ENCODE measurements around the gene CX3CR1.

DNA sequence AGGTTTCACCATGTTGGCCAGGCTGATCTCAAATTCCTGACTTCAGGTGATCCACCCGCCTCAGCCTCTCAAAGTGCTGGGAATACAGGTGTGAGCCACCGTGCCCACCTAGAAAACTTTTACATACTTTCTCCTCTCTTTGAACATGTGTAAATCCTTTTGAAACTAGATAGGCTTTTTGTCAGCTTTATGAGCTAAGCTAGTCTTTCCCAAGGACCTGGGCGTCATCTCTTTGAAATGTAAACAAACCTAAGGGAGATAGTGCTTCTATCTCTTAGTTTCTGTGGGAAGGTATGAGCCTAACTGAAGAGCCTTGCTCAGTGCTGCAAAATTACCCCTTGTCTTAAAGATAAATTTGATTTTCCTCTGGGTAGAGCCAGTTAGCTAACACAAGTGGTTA is 4.8 kb downstream of the CX3CR1 start:
- TF ChIP-seq, protein P1, sequence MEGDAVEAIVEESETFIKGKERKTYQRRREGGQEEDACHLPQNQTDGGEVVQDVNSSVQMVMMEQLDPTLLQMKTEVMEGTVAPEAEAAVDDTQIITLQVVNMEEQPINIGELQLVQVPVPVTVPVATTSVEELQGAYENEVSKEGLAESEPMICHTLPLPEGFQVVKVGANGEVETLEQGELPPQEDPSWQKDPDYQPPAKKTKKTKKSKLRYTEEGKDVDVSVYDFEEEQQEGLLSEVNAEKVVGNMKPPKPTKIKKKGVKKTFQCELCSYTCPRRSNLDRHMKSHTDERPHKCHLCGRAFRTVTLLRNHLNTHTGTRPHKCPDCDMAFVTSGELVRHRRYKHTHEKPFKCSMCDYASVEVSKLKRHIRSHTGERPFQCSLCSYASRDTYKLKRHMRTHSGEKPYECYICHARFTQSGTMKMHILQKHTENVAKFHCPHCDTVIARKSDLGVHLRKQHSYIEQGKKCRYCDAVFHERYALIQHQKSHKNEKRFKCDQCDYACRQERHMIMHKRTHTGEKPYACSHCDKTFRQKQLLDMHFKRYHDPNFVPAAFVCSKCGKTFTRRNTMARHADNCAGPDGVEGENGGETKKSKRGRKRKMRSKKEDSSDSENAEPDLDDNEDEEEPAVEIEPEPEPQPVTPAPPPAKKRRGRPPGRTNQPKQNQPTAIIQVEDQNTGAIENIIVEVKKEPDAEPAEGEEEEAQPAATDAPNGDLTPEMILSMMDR (IDR thresholded peaks at IDR 0.05; ENCODE audit: insufficient read depth, low read depth, low read length): no peak
- TF ChIP-seq EZH2 (IDR thresholded peaks at IDR 0.05; ENCODE audit: insufficient read depth, low read length): no peak

Data from astrocyte (in vitro differentiated cells and primary cell).